ENCODE results near the gene NCAM2. TPM values are rescaled to one million over a fixed set of nuclear protein-coding genes. Genes with fewer than 3 reads are reported as not detected.
"Not testable (repeated sequence)": the region's sequence is repeated elsewhere in the genome, so short reads cannot be mapped to it uniquely, and the experiment has no call there.

Gene NCAM2
- total RNA-seq, 1 donor from 2014 or later = under 0.01 TPM

GRCh38 chr21:21132390-21132789 is 134.2 kb downstream of the NCAM2 start:
- no peak for DNase-seq (ENCODE audit: low read depth)
- H3K4me3 ChIP-seq (ENCODE audit: low read depth, low read length) = no peak overlapping the region
- TF ChIP-seq CTCF (IDR thresholded peaks at IDR 0.05; ENCODE audit: insufficient read depth, low read length, poor library complexity, severe bottlenecking) = no peak
- H3K36me3 ChIP-seq (ENCODE audit: control insufficient read depth, insufficient read depth, low read length) = no peaks in the 10 kb centered on the region
- no peaks in the 10 kb centered on the region for H3K27me3 ChIP-seq (ENCODE audit: control insufficient read depth, insufficient read depth, low read length)

DNA sequence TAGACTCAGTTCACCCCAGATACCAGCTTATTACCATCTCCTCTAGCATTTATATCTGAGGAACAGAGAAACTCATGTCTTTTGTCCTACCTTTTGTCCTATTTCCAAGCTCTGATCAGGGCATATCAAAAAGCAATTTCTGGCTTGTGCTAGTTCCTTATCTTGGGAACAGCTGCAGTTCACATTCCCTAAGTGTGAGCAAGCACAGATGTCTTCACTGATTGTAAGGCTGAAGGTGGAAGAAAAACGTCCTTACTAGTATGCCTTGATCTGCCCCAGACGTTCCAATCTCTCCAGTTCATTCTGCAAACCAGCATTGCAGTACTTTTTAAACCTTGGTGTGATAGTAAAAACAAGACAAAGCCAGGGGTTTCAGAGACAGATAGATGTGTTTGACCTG is 139.8 kb downstream of the NCAM2 start:
- no peak for TF ChIP-seq CTCF (IDR thresholded peaks at IDR 0.05; ENCODE audit: insufficient read depth, low read length, poor library complexity, severe bottlenecking)
- no peaks in the 10 kb centered on the region for H3K36me3 ChIP-seq (ENCODE audit: control insufficient read depth, insufficient read depth, low read length)
- no peak for DNase-seq (ENCODE audit: low read depth)
- no peak overlapping the region for H3K4me3 ChIP-seq (ENCODE audit: low read depth, low read length)
- no peaks in the 10 kb centered on the region for H3K27me3 ChIP-seq (ENCODE audit: control insufficient read depth, insufficient read depth, low read length)

- no peaks in the 10 kb centered on the region for H3K36me3 ChIP-seq (ENCODE audit: control insufficient read depth, insufficient read depth, low read length)
- no peak overlapping the region for H3K4me3 ChIP-seq (ENCODE audit: low read depth, low read length)
- TF ChIP-seq CTCF (IDR thresholded peaks at IDR 0.05; ENCODE audit: insufficient read depth, low read length, poor library complexity, severe bottlenecking) = no peak
Observed at GRCh38 chr21:21146587-21147373, 148.6 kb downstream of the NCAM2 start.

DNA sequence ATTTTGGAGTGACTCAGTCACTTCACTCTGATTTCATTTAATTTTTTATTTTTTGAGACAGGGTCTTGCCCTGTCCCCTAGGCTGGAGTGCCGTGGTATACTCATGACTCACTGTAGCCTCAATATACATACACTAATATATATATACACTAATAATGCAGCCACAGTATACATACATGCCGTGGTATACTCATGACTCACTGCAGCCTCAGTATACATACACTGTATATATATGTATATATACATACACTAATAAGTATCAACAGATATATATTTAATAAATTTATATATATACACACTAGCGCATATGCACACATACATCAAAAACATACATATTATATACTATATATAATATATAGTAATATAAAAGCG is 149.2 kb downstream of the NCAM2 start:
- no peaks in the 10 kb centered on the region for H3K36me3 ChIP-seq (ENCODE audit: control insufficient read depth, insufficient read depth, low read length)
- no peak for DNase-seq (ENCODE audit: low read depth)
- H3K4me3 ChIP-seq (ENCODE audit: low read depth, low read length) = no peak overlapping the region
- no peak for TF ChIP-seq CTCF (IDR thresholded peaks at IDR 0.05; ENCODE audit: insufficient read depth, low read length, poor library complexity, severe bottlenecking)
- H3K27me3 ChIP-seq (ENCODE audit: control insufficient read depth, insufficient read depth, low read length) = no peaks in the 10 kb centered on the region

More at GRCh38 chr21:21146587-21147373, 148.6 kb downstream of the NCAM2 start:
- DNase-seq (ENCODE audit: low read depth) = no peak
- H3K27me3 ChIP-seq (ENCODE audit: control insufficient read depth, insufficient read depth, low read length) = no peaks in the 10 kb centered on the region

DNA sequence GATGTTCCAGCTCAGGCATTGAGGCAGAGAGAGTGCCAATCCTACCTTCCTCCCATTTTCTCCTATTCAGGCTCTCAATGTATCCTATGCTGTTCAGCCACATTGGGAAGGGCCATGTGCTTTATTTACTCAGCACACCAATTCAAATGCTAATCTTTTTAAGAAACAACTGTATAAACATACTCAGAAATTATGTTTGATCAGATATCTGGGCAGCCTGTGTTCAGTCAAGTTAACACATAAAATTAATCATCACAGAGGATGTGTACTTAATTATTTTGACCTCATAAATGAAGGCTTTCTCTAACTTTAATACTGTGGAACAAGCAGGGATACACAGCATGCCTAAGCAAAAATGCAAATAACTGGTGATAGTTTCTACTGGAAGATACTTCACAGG is 149.8 kb downstream of the NCAM2 start:
- H3K36me3 ChIP-seq (ENCODE audit: control insufficient read depth, insufficient read depth, low read length) = no peaks in the 10 kb centered on the region
- no peak for TF ChIP-seq CTCF (IDR thresholded peaks at IDR 0.05; ENCODE audit: insufficient read depth, low read length, poor library complexity, severe bottlenecking)
- DNase-seq (ENCODE audit: low read depth) = no peak
- no peaks in the 10 kb centered on the region for H3K27me3 ChIP-seq (ENCODE audit: control insufficient read depth, insufficient read depth, low read length)
- no peak overlapping the region for H3K4me3 ChIP-seq (ENCODE audit: low read depth, low read length)

GRCh38 chr21:21148514-21148913 is 150.3 kb downstream of the NCAM2 start:
- Histone ChIP-seq H3K4me3 (ENCODE audit: low read depth, low read length) (no peak overlapping the region), H3K27me3 (ENCODE audit: control insufficient read depth, insufficient read depth, low read length) (no peaks in the 10 kb centered on the region), H3K36me3 (ENCODE audit: control insufficient read depth, insufficient read depth, low read length) (no peaks in the 10 kb centered on the region)
- no peak for DNase-seq (ENCODE audit: low read depth)
- TF ChIP-seq CTCF (IDR thresholded peaks at IDR 0.05; ENCODE audit: insufficient read depth, low read length, poor library complexity, severe bottlenecking) = no peak

- H3K27me3 ChIP-seq (ENCODE audit: control insufficient read depth, insufficient read depth, low read length); DNase-seq (ENCODE audit: low read depth); H3K4me3 ChIP-seq (ENCODE audit: low read depth, low read length); H3K36me3 ChIP-seq (ENCODE audit: control insufficient read depth, insufficient read depth, low read length): not testable (repeated sequence)
Observed at GRCh38 chr21:21149445-21149844, 151.2 kb downstream of the NCAM2 start.

All from kidney epithelial cell (primary cell).